ENCODE measurements around the gene HDAC9. TPM values are rescaled to one million over a fixed set of nuclear protein-coding genes. Genes with fewer than 3 reads are reported as not detected.

Gene HDAC9
- total RNA-seq, 1 experiment from 2014 or later, result 3.0 TPM

- DNase-seq (ENCODE audit: low spot score), result no peak
These were observed 339.0 kb downstream of the HDAC9 start for GRCh38 chr7:18834577-18834976.

GRCh38 chr7:18835001-18835690 lies 339.6 kb downstream of the HDAC9 start:
- no peak for DNase-seq (ENCODE audit: low spot score)

DNA sequence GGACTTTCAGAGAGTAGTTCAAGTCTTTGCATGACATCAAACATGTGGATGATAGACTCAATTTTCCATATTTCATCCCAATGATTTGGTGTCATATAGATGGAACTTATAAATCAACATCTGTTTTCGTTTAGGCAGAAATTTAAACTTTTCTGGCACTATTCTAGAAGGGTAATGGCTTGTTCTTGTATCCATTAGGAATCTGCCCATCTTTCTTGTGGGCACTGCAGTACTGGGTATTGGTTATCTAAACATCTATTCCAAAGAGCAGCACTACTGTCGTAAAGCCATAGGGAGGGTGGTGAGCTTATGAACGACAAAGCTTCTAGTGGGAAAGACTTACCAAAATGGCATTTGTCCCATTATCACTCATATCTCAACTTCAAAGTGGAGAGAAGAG lies 348.4 kb downstream of the HDAC9 start:
- no peak for DNase-seq (ENCODE audit: low spot score)

DNA sequence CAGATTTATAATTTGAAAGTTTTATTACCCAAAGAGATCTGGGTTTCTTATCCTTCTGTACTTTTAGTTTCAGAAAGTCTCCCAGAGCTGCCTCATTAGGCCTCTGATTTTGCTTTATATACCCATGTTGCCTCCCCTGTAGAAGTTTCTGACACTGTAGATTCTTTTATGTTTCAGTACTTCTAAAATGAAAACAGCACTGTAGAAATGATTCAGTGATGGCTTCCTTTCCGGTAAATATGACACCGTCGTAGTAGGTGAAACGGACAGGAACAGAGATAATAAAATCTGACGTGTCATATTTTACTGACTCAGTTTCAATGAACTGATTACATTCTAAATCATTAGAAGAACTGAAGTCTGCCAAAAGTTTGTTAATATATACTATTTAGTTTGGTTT lies 349.2 kb downstream of the HDAC9 start:
- DNase-seq (ENCODE audit: low spot score), result no peak

DNA sequence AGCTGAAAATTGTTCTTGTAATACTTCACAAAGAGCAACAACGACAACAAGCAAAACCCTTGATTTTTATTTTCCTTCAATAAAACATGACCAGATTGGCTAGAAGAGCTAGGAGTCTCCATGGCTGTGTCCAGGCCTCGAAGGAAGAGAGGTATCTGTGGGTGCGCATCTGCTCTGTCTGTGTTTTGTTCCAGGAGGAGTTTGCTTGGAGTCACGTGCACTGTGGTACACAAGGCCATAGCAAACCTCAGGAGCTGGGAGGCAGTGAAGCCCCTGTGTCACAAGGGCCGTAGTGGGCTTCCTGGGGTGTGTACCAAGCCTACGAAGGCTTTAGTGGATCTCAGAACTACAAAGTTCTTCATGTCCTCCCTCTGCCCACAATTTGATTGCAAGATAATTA lies 350.2 kb downstream of the HDAC9 start:
- DNase-seq (ENCODE audit: low spot score), result no peak

DNA sequence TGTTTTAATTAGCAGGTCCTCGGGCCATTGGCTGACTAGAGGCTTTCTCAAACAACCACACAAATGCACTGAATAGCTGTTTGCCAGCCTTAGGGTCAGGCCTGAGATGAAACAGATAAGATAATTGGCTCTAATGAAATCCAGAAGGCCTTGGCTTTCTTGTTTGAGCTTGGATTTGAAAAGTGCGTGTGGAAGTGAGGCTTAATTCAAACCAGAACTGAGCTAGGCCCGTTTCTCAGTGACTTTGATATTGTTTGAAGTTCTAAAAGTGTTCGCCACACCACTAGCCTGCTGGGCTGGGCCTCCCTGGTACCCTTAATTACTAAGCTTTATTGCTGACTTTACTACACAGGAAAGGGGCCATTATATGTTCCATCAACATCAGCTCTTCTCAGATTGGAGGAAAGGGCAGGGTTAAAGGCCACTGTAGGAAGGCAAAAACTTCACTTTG lies 351.2 kb downstream of the HDAC9 start:
- DNase-seq (ENCODE audit: low spot score), result no peak

DNA sequence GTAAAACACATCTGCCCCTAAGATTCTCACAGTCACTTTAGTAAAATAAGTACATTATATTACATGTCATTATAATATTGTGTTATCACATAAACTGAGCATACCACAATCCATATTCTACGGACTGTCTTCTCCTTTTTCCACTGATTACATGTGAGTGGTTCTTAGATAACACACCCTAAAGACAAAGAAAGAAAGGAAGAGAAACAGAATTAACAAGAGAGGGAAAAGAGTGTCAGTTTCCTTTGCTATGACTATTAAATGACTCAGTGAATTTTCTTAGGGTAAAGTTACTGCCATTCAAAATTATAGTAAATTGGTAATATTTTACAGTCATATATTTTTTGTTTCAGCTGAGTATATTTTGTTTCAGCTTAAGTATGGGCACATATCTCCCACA lies 353.6 kb downstream of the HDAC9 start:
- no peak for DNase-seq (ENCODE audit: low spot score)

DNA sequence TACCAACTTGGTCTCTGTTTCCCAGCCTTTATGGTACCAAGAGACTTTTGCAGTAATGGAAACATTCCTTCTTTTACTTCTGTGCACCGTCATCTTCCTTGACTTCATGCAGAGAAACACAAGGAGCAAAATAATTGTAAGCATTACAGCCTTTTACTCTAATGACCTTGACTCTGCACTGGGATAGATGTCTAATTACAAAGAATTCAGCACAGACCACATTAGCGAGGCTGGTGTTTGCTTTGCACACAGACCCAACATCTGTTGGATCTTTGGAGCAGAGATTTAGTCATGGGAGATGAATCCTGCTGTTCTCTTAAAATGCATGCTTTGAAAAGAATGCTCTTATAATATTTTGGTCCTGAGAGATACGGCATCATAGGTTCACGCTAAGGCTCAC lies 360.2 kb downstream of the HDAC9 start:
- DNase-seq (ENCODE audit: low spot score), result no peak

DNA sequence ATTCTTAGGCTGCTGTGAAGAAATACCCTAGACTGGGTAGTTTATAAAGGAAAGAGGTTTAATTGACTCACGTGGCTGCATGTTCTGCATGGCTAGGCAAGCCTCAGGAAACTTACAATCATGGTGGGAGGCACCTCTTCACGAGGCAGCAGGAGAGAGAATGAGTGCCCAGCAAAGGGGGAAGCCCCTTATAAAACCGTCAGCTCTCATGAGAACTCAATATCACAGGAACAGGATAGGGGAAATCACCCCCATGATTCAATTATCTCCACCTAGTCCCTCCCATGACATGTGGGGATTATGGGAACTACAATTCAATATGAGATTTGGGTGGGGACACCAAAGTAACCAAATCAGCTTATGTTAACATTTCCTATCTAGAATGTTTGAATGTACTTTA lies 362.7 kb downstream of the HDAC9 start:
- no peak for DNase-seq (ENCODE audit: low spot score)

DNA sequence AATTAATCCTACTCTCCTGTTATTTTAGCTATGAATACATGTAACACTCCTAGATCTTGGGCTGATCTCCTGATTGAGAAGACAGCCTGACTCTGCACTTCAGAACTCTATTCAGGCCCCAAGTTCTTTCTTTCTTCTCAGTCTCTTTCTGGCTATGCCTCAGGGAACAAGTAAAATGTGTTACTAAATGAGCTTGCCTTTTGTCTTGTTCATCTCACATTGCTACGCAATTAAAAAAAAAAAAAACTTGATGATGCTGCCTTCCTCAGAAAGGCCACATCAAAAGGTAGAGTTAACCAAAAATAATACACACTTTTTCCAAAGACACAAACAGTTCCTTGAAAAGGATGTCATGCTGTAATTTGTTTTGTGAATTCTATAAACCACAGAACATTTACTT lies 363.8 kb downstream of the HDAC9 start:
- no peak for DNase-seq (ENCODE audit: low spot score)

GRCh38 chr7:18860221-18860620 lies 364.7 kb downstream of the HDAC9 start:
- DNase-seq (ENCODE audit: low spot score), result no peak

DNA sequence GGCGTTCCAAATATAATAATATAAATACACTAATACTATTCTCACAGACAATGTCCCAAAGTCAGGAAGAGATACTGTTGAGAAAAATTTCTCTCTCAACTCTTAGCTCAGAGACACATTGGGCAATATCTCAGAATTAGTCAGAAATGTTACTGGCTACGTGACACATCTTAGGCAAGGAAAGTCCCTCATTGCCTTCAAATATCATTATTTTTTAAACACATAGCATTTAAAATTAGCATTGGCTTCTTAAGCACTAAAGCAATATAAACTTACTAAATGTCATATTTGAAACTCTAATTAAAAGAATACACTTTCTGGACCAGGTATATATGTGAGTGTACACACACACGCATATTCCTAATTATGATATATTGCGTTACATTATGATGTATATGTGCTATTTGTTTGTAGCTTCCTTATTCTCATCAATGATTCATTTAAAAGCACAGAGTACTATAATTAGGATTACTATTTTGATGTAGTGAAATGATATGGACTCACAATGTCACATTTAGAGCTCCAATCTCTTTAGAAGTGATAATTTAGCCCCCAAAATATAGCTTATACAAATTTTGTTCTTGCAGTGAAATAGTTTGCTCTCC lies 366.1 kb downstream of the HDAC9 start:
- no peak for DNase-seq (ENCODE audit: low spot score)

GRCh38 chr7:18864967-18865366 lies 369.4 kb downstream of the HDAC9 start:
- no peak for DNase-seq (ENCODE audit: low spot score)

DNA sequence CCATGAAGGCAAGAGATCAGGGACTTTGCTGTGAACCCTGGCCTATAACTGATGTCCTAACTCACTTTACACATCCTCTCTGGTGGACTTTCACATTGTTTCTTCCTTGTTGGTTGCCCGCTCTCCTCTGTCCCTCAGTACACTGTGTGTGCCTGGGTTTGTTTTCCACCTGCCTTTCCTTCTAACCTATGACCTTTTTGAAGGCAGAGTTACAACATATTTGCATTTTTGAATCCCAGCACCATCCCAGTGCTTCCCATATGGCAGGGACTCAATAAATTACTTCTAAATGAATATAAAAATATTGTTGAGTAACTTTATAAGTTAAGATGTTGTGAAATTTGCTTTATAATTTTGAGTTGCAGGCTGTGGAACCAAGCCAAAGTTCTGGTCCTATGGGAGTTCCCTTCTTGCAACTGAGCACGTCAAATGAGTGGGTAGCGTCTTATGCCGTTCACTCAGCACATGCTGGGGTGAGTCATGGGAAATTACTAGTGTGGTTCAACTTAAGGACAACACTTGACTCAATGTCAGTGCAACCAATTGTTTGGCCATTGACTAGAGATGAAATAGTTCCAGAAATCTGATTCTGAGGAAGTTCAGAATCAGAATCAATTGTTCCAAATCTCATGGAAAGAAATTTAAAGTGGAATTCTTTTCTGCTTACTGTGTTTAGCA lies 370.9 kb downstream of the HDAC9 start:
- no peak for DNase-seq (ENCODE audit: low spot score)

DNA sequence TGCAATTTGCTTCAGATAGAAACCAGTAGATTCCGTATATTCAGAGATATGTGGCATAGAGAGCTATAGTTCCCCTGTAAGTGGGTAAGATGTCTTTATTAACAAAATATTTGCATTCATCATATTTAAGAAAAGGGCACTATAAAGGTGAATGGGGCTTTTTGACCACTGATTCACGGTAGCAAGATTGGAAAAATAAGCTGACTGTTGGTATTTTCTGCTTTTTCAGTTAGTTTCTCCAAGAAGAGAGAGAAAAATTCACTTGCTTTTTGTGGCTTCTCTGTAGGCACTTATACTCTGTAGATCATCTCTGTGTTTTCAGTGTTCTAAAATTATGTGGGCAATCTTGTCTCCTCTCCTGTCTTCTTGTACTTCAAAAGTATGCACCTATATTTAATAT lies 376.8 kb downstream of the HDAC9 start:
- DNase-seq (ENCODE audit: low spot score), result no peak

DNA sequence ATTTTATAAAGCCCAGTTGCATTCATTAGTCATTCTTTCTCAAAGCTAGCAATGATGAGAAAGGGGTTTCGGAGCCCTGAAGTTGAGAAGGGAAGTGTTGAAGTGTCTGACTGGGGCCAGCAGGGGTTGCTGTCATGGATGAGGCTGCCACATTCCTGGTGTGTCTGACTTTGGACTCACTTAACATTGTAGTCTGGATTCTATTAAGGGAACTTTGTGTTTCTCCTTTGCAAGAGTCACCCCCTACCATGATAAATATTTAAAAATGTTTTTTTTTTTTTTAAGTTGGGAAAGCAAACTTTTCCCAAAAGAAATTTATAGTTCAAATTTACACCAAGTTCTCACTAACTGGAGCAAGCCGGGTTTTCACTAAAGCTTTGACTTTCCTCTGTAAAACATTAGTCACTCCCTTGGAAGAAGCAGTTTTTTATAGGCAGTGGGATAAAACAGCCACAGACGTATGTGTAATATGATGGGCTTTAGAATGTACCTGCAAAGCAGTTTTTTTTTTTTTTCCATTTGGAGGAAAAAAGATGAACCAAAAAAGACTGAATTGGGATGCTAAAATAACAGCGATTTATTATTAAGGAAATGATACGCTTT lies 378.3 kb downstream of the HDAC9 start:
- DNase-seq (ENCODE audit: low spot score), result peak; percentile 5

DNA sequence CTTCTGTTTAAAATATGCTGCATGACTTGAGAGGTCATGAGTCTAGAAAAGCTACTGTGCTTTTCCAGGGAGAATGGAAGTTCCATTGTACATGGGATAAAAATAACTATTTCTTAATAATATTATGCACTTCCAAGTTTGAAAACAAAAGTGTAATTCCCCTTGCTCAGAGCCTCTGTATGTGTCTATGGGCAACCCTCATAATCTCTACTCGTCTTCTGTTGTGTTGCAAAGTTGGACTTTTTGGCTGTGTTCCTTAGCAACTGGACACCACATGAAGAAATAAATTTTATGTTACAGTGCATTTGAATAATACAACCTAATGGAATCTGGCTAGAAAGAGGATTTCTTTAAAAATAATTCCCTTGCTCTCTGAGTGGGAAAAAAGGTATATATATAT lies 379.3 kb downstream of the HDAC9 start:
- no peak for DNase-seq (ENCODE audit: low spot score)

GRCh38 chr7:18877874-18878273 lies 382.3 kb downstream of the HDAC9 start:
- DNase-seq (ENCODE audit: low spot score), result no peak

DNA sequence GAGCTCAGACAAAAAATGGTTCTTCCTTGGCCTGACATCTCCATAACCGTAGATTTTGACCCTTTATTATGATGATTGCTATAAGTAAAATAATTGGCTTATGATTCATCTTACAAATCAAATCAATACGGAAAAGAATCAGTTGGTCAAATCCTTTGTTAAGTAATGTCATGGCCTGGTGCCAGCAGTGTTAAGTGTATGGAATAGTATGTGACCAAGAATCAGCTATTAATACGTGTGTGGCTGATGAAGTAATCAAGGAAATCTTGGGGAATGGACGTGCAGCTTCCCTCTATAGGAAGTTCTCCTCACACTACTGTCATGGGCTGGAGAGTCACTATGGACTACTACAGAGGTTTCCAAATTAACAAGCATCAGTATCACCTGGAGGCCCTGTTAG lies 391.3 kb downstream of the HDAC9 start:
- DNase-seq (ENCODE audit: low spot score), result no peak

GRCh38 chr7:18889436-18889835 lies 393.9 kb downstream of the HDAC9 start:
- DNase-seq (ENCODE audit: low spot score), result no peak

DNA sequence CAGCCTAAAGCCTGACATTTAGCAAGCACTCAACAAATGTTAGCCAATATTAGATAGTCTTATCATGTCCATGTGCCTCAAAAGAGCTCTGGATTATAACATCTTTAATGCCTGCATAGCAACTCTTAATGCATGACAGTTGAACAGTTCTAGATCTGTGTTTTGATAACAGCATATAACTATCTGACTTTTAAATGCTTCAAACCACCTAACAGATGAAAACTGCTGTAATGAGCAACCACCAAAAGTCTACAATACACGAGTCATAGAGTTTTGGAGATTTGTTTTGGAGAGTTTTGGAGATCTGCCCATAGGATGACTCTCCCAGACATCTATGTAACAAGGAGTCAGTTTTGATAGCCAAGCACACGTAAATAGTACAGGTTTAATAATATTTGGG lies 394.6 kb downstream of the HDAC9 start:
- no peak for DNase-seq (ENCODE audit: low spot score)

GRCh38 chr7:18890885-18891621 lies 395.5 kb downstream of the HDAC9 start:
- no peak for DNase-seq (ENCODE audit: low spot score)

All from HT-29 (cell line).